SK-N-SH treated with all-trans-retinoic acid at 6 μM for 48 hours (cell line): Measurements from ENCODE around the gene OTOL1.

ENCODE experiments used
- ATAC-seq: fragments of 200-7000 bp; cut with Tn5 transposase; 3 replicates; pipeline ENCODE4 v1.9.1; 2020; ENCODE audit warnings: mild to moderate bottlenecking, moderate library complexity
- ARNTL ChIP-seq: fragments of 450-650 bp; formaldehyde crosslinking; IDR thresholded peaks from 2 replicates; pipeline ENCODE4 v1.5.0; 2020; ENCODE audit warnings: low read depth, mild to moderate bottlenecking, moderate library complexity, borderline replicate concordance
- CSDC2 ChIP-seq: fragments of 250-450 bp; sonication (Bioruptor Pico); IDR thresholded peaks from 2 replicates; pipeline ENCODE4 v1.5.0; 2020; ENCODE audit warnings: mild to moderate bottlenecking, moderate library complexity
- ESRRG ChIP-seq: fragments of 250-450 bp; sonication (Bioruptor Pico); IDR thresholded peaks from 2 replicates; pipeline ENCODE4 v1.6.1; 2021; ENCODE audit warnings: mild to moderate bottlenecking
- GLIS3 ChIP-seq: fragments of 250-450 bp; sonication (Bioruptor Pico); IDR thresholded peaks from 2 replicates; pipeline ENCODE4 v1.5.0; 2020; ENCODE audit warnings: mild to moderate bottlenecking, moderate library complexity
- ISL1 ChIP-seq: fragments of 250-450 bp; sonication (Bioruptor Pico); IDR thresholded peaks from 2 replicates; pipeline ENCODE4 v2.1.2; 2022; ENCODE audit warnings: mild to moderate bottlenecking, moderate library complexity
- OSR1 ChIP-seq: fragments of 250-450 bp; sonication (Bioruptor Pico); IDR thresholded peaks from 2 replicates; pipeline ENCODE4 v1.8.0; 2022; ENCODE audit warnings: moderate library complexity, mild to moderate bottlenecking, inconsistent platforms
- POU6F1 ChIP-seq: fragments of 250-450 bp; sonication (Bioruptor Pico); IDR thresholded peaks from 2 replicates; pipeline ENCODE4 v1.8.0; 2021; ENCODE audit warnings: low read depth, mild to moderate bottlenecking, moderate library complexity, borderline replicate concordance
- PPARA ChIP-seq: fragments of 250-450 bp; sonication (Bioruptor Pico); IDR thresholded peaks from 2 replicates; pipeline ENCODE4 v1.5.0; 2020; ENCODE audit warnings: mild to moderate bottlenecking, borderline replicate concordance
- SNAI2 ChIP-seq: fragments of 250-450 bp; sonication (Bioruptor Pico); IDR thresholded peaks from 2 replicates; pipeline ENCODE4 v1.5.0; 2020; ENCODE audit warnings: mild to moderate bottlenecking, moderate library complexity
- TCF4 ChIP-seq: fragments of 250-450 bp; sonication (Bioruptor Pico); IDR thresholded peaks from 2 replicates; pipeline ENCODE4 v1.8.0; 2021; ENCODE audit warnings: mild to moderate bottlenecking, moderate library complexity, borderline replicate concordance
- TSHZ2 ChIP-seq: fragments of 250-450 bp; sonication (Bioruptor Pico); IDR thresholded peaks from 2 replicates; pipeline ENCODE4 v1.5.0; 2020; ENCODE audit warnings: mild to moderate bottlenecking, moderate library complexity
- ZC3H10 ChIP-seq: fragments of 250-450 bp; sonication (Bioruptor Pico); IDR thresholded peaks from 2 replicates; pipeline ENCODE4 v1.5.1; 2021; ENCODE audit warnings: mild to moderate bottlenecking, moderate library complexity
- ZFP30 ChIP-seq: fragments of 450-650 bp; formaldehyde crosslinking; IDR thresholded peaks from 2 replicates; pipeline ENCODE4 v1.5.0; 2022; ENCODE audit warnings: mild to moderate bottlenecking, moderate library complexity
- ZNF565 ChIP-seq: fragments of 450-650 bp; formaldehyde crosslinking; conservative IDR thresholded peaks from 2 replicates; pipeline ENCODE4 v1.5.0; 2020; ENCODE audit warnings: low read depth, mild to moderate bottlenecking, moderate library complexity
- ZNF70 ChIP-seq: fragments of 450-650 bp; formaldehyde crosslinking; IDR thresholded peaks from 2 replicates; pipeline ENCODE4 v1.5.0; 2020; ENCODE audit warnings: mild to moderate bottlenecking, moderate library complexity
- TF ChIP-seq, protein P1 (sequence below): fragments of 250-450 bp; sonication (Bioruptor Pico); IDR thresholded peaks from 2 replicates; pipeline ENCODE4 v1.5.1; 2021; ENCODE audit warnings: mild to moderate bottlenecking, moderate library complexity

OTOL1 gene

GRCh38 chr3:161550491-161551195 is 54.0 kb downstream of the OTOL1 start:
- ATAC-seq, result no peak
- TF ChIP-seq OSR1 (no peak), CSDC2 (CRISPR knock-in tag) (no peak), ZNF565 (CRISPR knock-in tag) (no peak), ISL1 (no peak), TSHZ2 (no peak)
- TF ChIP-seq, protein P1, sequence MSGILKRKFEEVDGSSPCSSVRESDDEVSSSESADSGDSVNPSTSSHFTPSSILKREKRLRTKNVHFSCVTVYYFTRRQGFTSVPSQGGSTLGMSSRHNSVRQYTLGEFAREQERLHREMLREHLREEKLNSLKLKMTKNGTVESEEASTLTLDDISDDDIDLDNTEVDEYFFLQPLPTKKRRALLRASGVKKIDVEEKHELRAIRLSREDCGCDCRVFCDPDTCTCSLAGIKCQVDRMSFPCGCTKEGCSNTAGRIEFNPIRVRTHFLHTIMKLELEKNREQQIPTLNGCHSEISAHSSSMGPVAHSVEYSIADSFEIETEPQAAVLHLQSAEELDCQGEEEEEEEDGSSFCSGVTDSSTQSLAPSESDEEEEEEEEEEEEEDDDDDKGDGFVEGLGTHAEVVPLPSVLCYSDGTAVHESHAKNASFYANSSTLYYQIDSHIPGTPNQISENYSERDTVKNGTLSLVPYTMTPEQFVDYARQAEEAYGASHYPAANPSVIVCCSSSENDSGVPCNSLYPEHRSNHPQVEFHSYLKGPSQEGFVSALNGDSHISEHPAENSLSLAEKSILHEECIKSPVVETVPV (CRISPR knock-in tag), result no peak
- TF ChIP-seq, all 23 proteins: peak for 0

- TF ChIP-seq ZNF565 (CRISPR knock-in tag) (no peak), PPARA (CRISPR knock-in tag) (no peak), SNAI2 (no peak), ARNTL (CRISPR knock-in tag) (no peak), ZFP30 (no peak)
- TF ChIP-seq, all 23 proteins: peak for 0
- no peak for ATAC-seq
These were observed 55.1 kb downstream of the OTOL1 start for GRCh38 chr3:161551697-161552096.

DNA sequence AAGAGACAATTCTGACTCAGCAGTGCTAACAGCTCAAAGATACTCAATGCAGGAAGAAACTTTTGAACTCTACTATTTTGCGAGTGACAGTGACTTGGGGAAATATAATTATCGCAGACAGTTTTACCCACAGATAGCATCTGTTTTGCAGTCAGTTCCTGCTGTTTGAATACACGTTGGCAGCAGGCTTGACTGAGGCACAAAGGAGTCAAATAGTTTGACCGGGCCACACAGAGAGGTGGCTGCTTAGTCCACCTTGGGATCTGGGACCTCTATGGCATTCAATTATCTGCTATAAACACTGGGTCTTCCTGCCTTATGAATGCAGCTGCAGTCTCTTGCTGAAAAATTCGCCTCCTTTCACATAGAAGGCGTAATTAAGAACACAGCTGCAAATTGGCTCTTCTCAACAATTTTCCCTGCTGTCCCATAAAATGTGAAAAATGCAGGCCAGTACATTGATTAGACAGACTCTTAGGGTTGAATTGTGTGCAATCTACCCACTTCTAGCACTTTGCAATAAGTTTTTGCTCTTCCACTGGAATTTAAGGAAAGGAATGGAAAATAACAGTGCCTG is 56.5 kb downstream of the OTOL1 start:
- TF ChIP-seq TCF4 (no peak), ISL1 (no peak), ZNF70 (no peak), GLIS3 (no peak), ZC3H10 (CRISPR knock-in tag) (no peak), POU6F1 (CRISPR knock-in tag) (no peak), PPARA (CRISPR knock-in tag) (no peak), ESRRG (no peak), TSHZ2 (no peak)
- no peak for ATAC-seq
